Right lobe of liver (tissue), 6 donors: ENCODE data around the gene TMBIM6. TPM values are rescaled to one million over a fixed set of nuclear protein-coding genes. Genes with fewer than 3 reads are reported as not detected.

ENCODE experiments used
- ATAC-seq, 4 donors: fragments of 200-7000 bp; cut with Tn5 transposase; one replicate each; pipeline ENCODE4 v1.9.1; 2020; ENCODE audit warnings: mild to moderate bottlenecking in 4 of 4, moderate library complexity in 4 of 4
- DNase-seq, 3 donors: peaks; one replicate each; pipeline ENCODE4 v3.0.0-alpha.2; 2020
- H3K27ac ChIP-seq, 3 donors: fragments of 200-600 bp; one replicate each; pipeline ENCODE4 v1.8.0; 2022
- H3K27me3 ChIP-seq, 2 donors: fragments of 200-600 bp; one replicate each; pipeline ENCODE4 v1.8.0; 2022
- H3K36me3 ChIP-seq, 4 donors: fragments of 200-600 bp; sonication (generic) in 1 of 4; one replicate each; pipeline versions ENCODE4 v1.5.1 to v1.8.0; 2017 to 2022; ENCODE audit warnings: control low read depth in 1 of 4
- H3K4me1 ChIP-seq, 4 donors: fragments of 200-600 bp; sonication (generic) in 1 of 4; one replicate each; pipeline versions ENCODE4 v1.5.1 to v1.8.0; 2017 to 2022; ENCODE audit warnings: control low read depth in 1 of 4
- H3K4me3 ChIP-seq, 3 donors: fragments of 200-600 bp; one replicate each; pipeline ENCODE4 v1.8.0; 2022
- H3K9me3 ChIP-seq, 4 donors: fragments of 200-600 bp; sonication (generic) in 1 of 4; one replicate each; pipeline versions ENCODE4 v1.5.1 to v1.8.0; 2017 to 2022; ENCODE audit warnings: control low read depth in 1 of 4
- POLR2A ChIP-seq: fragments of 450-650 bp; IDR thresholded peaks from one replicate; pipeline ENCODE4 v1.6.1; 2017; ENCODE audit warnings: antibody characterized with exemption, mild to moderate bottlenecking
- WGBS: methylation state at CpG from one replicate; pipeline ENCODE4 v1.1.6; 2018; ENCODE audit warnings: low coverage, low lambda C conversion rate; ENCODE audit not compliant: insufficient coverage; ENCODE audit errors: missing lambda C conversion rate; 5-methylcytosine and 5-hydroxymethylcytosine counted together
- intact Hi-C, 2 donors: fragments of 100-400 bp; cut with DNase I; formaldehyde crosslinking; loops; one replicate each; pipeline versions ENCODE4 v1.11.2 to v1.14.1; 2022
- small RNA-seq, 2 experiments: library from RNA; depleted of rRNA; stranded (forward); fragments of <200 nt; gene quantifications; one replicate each; pipeline ENCODE3, GENCODE V24; 2016
- total RNA-seq, 6 experiments: library from RNA; depleted of rRNA in 2 of 6; stranded (reverse); fragments of >200 nt in 2 of 6; fragmentation: NEBNext Ultra II Directional in 3 of 6; extraction: Animal tissue kit (Norgen Biotek cat#: 25700) in 3 of 6; gene quantifications; one replicate each; pipeline versions ENCODE4 v1.1.0 to v1.2.4, GENCODE V29; 2016 to 2023
- TF ChIP-seq, protein P1 (sequence below), 4 donors: fragments of 200-600 bp in 3 of 4; fragments of 450-650 bp in 1 of 4; IDR thresholded peaks; one replicate each; pipeline versions ENCODE4 v1.5.1 to v1.8.0; 2016 to 2022; ENCODE audit warnings: antibody characterized with exemption in 4 of 4, mild to moderate bottlenecking in 2 of 4
- donor health status: DM: no; HTN: yes; CAD: no.
- donor health status: DM: no; HTN: no; CAD: no.
- donor health status: DM: no; HTN: no; CAD: no.
- donor health status: DM: no; HTN: yes; CAD: no.
- donor health status: DM: no; HTN: yes; CAD: no.

Gene TMBIM6
- total RNA-seq, 6 experiments from 2014 or later, result 538 to 1,268 (median 937) TPM

DNA sequence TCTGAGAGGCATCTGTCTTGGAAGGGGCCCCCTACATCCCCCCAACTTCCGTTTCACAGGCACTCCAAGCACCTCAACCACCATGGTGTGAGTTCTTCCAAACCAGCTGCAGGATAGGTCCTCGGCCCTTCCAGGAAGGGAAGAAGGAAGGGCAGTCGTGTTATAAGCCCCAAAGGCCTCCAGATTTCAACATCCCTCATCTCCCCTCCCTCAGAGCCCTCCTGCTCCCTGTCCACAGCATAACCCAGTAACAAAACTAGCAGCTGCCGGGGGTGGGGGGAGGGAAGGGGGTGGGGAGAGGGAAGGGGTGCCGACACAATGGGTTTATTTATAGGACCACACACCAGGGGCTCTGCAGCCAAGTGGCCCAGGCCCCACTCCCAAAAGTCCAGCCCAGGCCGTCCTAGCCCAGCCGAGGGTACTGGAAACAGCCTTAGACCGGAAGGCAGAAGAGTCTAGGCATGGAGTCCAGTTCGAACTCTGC is 68.6 kb downstream of the TMBIM6 start:
- DNase-seq, result no peak
- H3K4me3 ChIP-seq, result no peak overlapping the region
- H3K9me3 ChIP-seq, result no peaks in the 10 kb centered on the region
- no peak for ATAC-seq
- TF ChIP-seq, protein P1, sequence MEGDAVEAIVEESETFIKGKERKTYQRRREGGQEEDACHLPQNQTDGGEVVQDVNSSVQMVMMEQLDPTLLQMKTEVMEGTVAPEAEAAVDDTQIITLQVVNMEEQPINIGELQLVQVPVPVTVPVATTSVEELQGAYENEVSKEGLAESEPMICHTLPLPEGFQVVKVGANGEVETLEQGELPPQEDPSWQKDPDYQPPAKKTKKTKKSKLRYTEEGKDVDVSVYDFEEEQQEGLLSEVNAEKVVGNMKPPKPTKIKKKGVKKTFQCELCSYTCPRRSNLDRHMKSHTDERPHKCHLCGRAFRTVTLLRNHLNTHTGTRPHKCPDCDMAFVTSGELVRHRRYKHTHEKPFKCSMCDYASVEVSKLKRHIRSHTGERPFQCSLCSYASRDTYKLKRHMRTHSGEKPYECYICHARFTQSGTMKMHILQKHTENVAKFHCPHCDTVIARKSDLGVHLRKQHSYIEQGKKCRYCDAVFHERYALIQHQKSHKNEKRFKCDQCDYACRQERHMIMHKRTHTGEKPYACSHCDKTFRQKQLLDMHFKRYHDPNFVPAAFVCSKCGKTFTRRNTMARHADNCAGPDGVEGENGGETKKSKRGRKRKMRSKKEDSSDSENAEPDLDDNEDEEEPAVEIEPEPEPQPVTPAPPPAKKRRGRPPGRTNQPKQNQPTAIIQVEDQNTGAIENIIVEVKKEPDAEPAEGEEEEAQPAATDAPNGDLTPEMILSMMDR (IDR thresholded peaks at IDR 0.05), result no peak
- no peak for TF ChIP-seq POLR2A
- H3K27ac ChIP-seq, result no peak overlapping the region
- WGBS, result 47% methylated on average over 2 of the region's 9 CpGs
- no peaks in the 10 kb centered on the region for H3K27me3 ChIP-seq
- peaks cover 0 to 3% (median 0%) of the 10 kb centered on the region in 4 donors for H3K36me3 ChIP-seq
- intact Hi-C loops, result no loop called here
- no peaks in the 10 kb centered on the region for H3K4me1 ChIP-seq

DNA sequence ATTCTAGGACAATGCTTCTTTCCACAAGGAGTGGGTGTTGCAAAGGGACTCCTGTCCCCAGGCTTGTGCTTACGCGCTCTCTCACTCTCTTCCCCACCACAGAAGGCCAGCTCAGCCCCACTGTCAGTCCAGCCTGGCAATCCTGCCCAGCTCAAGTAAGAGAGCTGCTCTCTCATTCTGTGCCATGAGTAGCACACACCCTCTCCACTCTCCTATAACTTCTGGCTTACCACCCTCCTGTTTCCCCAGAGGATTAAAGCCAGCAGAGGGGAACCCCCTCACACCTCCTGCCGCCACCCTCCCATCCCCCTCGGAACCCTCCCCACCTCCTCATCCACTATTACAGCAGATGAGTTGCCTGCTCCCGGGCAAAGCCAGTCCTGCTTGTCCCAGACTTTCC is 69.8 kb downstream of the TMBIM6 start:
- Histone ChIP-seq H3K27ac (no peak overlapping the region), H3K36me3 (no peaks in the 10 kb centered on the region), H3K9me3 (no peaks in the 10 kb centered on the region), H3K27me3 (no peaks in the 10 kb centered on the region), H3K4me3 (no peak overlapping the region), H3K4me1 (no peaks in the 10 kb centered on the region)
- 89% methylated on average over 3 of the region's 5 CpGs for WGBS
- no peak for TF ChIP-seq POLR2A
- no peak for ATAC-seq
- intact Hi-C loops, result no loop called here
- no peak for DNase-seq

- H3K36me3 ChIP-seq, result no peaks in the 10 kb centered on the region
- no peaks in the 10 kb centered on the region for H3K27me3 ChIP-seq
- DNase-seq (no peak), ATAC-seq (no peak)
- no peak overlapping the region for H3K4me3 ChIP-seq
- H3K4me1 ChIP-seq, result no peaks in the 10 kb centered on the region
- WGBS, result 67% methylated on average over 4 of the region's 4 CpGs
- intact Hi-C loops, result no loop called here
- no peak for TF ChIP-seq POLR2A
- TF ChIP-seq, protein P1 (IDR thresholded peaks at IDR 0.05), result no peak
- no peaks in the 10 kb centered on the region for H3K9me3 ChIP-seq
- no peak overlapping the region for H3K27ac ChIP-seq
These were observed 70.6 kb downstream of the TMBIM6 start for GRCh38 chr12:49811961-49812401.

DNA sequence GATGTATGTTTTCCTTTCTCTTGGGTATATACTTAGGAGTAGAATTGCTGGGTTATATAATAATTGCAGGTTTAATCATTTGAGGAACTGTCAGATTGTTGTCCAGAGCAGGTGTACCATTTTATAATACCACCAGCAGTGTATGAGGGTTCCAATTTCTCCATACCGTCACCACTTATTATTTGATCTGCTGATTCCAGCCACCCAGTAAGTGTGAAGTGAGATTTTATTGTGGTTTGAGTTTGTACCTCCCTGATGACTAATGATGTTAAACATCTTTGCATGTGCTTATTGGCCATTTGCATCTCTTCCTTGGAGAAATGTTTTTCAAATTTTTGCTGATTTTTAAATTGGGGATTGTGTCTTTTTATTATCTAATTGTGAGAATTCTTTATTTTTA is 71.8 kb downstream of the TMBIM6 start:
- ATAC-seq, result no peak
- 71% methylated on average over 1 of the region's 1 CpG for WGBS
- TF ChIP-seq, protein P1 (IDR thresholded peaks at IDR 0.05), result no peak
- TF ChIP-seq POLR2A, result no peak
- no peak for DNase-seq
- no peaks in the 10 kb centered on the region for H3K4me1 ChIP-seq
- intact Hi-C loops, result no loop called here
- no peaks in the 10 kb centered on the region for H3K9me3 ChIP-seq
- no peaks in the 10 kb centered on the region for H3K27me3 ChIP-seq
- no peak overlapping the region for H3K27ac ChIP-seq
- no peak overlapping the region for H3K4me3 ChIP-seq
- no peaks in the 10 kb centered on the region for H3K36me3 ChIP-seq

Small RNAs within 50 kb of the gene (small RNA-seq; reads per million reads assigned to genes)
- gene AC020612.2, result 0 reads per million in 2 experiments
- gene LSM6P2, result 0 reads per million in 2 experiments

Other genes starting within 250 kb of the TMBIM6 start
- gene KCNH3, start 202.5 kb upstream of the TMBIM6 start, total RNA-seq, result under 1 TPM in 3 of 6 experiments, not detected in 3; 0.09 to 0.25 (median 0.16) TPM
- gene MCRS1, start 173.4 kb upstream of the TMBIM6 start, total RNA-seq, result 10 to 100 TPM; 16.0 to 23.0 (median 20.4) TPM
- gene FAM186B, start 135.9 kb upstream of the TMBIM6 start, total RNA-seq, result 1 to 10 TPM in 1 of 6 experiments, under 1 TPM in 5; 0.24 to 1.4 (median 0.71) TPM
- 1 to 10 TPM; 4.7 to 8.2 (median 6.3) TPM for gene PRPF40B, start 118.0 kb upstream of the TMBIM6 start, total RNA-seq
- 1 to 10 TPM; 2.1 to 4.9 (median 2.9) TPM for gene FMNL3, start 34.2 kb upstream of the TMBIM6 start, total RNA-seq
- 1 to 10 TPM; 7.0 to 8.8 (median 7.9) TPM for gene NCKAP5L, start 86.9 kb downstream of the TMBIM6 start, total RNA-seq
- gene BCDIN3D, start 101.5 kb downstream of the TMBIM6 start, total RNA-seq, result 1 to 10 TPM; 1.6 to 3.6 (median 2.6) TPM
- gene FAIM2, start 162.3 kb downstream of the TMBIM6 start, total RNA-seq, result under 1 TPM in 1 of 6 experiments, not detected in 5; 0.16 TPM
- not detected for gene AQP2, start 209.2 kb downstream of the TMBIM6 start, total RNA-seq
- gene AQP5, start 220.3 kb downstream of the TMBIM6 start, total RNA-seq, result not detected
- under 1 TPM in 2 of 6 experiments, not detected in 4; 0.31 to 0.34 TPM for gene AQP6, start 231.4 kb downstream of the TMBIM6 start, total RNA-seq